UCSD-AML1 (cell line): ENCODE data around the gene ITGB1BP1.

Source experiments
- DNase-seq: peaks from one replicate; lab custom pipeline; 2025; ENCODE audit not compliant: unreplicated experiment; lab: John Stamatoyannopoulos, UW

Gene ITGB1BP1

DNA sequence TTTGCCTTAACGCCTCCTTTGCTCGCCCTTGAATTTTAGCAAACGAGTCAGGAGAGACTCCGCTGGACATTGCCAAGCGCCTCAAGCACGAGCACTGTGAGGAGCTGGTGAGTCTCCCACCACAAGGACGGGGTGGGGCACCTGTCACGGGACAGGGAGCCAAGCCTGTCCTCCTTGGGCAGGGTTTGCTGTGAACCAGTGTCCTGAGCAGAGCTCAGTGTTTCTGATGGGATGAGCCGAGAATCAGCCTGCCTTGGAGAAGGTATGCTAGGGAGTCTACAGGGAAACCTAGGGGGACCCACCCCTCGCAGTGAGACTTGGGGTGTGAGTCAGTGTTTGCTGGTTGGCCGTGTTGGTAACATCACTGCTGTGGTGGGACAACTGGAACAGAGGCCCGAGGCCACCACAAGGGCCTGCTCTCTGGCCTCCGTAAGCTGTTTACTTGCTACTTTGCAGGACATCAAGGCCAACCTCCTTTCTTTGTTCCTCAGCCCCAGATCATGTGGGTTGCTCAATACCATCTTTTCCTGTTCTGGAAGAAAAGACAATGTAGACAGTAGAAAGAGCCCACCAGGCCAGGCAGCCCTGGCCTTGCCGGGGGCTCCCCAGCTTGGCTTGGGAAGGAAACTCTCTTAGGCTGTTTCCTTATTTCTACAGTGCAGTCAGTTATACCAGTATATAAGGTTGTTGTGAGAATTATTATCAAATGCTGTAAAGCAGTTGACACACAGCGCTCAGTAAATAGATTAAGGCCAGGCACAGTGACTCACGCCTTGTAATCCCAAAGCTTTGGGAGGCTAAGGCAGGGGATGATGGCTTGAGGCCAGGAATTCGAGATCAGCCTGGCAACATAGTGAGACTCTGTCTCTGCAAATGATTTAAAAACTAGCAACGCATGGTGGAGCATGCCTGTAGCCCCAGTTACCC, 42.4 kb downstream of the ITGB1BP1 start:
- no peak for DNase-seq

DNA sequence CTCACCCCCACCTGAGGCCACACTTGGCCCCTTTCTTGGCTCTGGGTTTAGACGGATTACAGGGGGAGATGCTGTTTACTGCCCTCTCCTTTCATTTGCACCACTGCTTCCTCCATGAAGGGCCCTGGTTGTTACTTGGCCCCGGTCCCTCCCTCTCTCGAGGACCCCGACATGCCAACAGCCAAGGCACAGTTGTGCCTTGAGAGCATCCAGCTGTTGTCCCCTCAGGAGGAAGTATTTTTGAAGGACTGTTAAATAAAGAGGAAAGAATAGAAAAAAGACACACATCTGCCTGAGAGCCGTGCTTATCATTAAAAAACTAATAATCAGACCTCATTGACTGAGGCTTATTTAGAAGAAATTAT, 44.0 kb downstream of the ITGB1BP1 start:
- DNase-seq = no peak

DNA sequence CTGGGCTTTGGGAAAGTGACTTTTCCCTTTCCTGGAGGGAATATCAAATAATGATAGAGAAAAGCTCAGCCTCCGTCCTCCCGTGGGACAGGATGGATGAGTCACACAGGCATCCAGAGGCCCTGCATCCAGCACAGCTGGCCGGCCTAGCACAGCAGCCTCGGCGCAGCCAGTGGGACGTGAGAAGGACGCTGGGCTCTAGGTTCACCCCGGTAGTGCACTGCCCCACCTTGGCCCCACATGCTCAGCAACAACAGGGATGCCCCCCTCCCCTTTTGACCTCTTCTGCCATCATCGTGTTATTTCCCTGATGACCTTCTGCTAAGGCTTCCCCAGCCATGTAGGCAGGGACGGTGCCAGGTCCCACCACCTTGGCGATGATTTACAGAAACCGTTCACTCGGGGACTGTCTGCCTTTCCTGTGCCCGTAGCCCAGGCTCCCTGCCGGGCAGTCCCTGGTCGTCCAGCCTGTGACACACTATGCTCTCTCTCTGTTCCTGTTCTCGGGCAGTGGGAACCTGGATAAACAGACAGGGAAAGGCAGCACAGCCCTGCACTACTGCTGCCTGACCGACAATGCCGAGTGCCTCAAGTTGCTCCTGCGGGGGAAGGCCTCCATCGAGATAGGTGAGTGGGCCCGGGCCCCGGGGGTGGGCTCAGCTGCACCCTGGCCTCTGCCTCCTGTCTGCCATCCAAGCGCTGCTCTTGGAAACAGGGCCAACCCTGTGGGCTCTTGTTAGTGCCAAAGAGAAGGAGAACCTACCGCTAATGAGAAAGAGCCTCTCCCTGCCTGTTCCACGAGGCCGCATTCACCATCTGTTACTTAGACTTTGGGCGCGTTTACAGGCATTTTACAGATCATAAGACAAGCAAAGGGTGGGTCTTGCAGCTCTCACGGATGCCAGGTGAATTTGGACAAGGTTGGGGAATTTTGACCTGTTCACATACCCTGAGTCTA, 44.6 kb downstream of the ITGB1BP1 start:
- no peak for DNase-seq

DNA sequence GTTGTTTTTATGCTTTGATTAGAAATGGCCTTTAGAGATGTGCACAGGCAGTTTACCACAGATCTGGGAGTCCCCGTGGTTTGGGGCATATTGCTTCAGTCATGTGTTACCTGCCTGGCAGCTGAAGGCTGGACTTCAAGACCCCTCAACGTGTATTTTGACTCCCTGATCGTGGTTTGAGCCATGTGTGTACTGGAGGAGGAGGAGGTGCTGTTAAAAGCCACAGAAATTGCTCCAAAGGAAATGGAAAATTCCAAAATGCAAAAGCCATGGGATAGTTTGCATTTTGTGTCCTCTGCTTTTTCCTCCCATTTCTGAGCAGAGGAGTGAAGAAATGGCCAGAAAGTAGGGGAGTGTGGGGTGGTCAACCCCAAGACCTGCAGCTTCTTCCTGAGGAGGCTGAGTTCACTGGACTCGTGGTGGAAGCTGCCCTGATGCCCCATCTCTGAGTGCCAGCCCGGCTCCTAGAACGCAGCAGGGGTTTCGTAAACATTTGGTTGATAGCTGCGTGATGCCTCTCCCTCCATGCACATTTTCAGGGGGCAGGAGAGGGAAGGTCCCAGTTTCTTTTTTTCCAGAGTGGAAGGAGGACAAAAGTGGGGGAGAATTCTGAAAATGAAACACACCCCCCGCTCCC, 45.7 kb downstream of the ITGB1BP1 start:
- no peak for DNase-seq

DNA sequence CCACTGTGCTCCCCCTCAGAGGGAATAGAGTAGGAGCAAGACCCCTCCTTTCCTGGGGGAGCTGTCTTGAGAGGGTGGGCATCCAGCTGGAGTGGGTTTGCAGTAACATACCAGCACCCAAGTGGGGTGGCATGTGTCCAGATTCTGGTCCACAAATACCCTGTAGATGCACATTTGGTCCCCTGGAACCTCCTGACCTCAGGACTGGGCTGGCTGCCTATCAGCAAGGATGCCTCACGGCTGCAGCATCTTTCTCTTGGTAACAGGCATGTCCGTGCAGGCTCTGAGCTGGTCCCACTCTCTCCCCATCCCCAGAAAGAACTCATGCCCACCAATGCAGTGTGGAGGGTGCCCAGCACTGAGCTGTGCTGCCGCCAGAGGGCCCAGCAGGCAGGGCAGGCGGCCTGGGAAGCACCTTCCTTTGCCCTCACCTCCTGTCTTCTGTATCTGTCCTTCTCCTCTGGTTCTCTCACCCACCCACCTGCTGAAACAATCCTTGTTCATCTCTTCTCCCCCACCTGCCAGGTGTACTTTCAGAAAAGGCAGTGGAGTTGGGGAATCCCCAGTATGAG, 47.4 kb downstream of the ITGB1BP1 start:
- no peak for DNase-seq

DNA sequence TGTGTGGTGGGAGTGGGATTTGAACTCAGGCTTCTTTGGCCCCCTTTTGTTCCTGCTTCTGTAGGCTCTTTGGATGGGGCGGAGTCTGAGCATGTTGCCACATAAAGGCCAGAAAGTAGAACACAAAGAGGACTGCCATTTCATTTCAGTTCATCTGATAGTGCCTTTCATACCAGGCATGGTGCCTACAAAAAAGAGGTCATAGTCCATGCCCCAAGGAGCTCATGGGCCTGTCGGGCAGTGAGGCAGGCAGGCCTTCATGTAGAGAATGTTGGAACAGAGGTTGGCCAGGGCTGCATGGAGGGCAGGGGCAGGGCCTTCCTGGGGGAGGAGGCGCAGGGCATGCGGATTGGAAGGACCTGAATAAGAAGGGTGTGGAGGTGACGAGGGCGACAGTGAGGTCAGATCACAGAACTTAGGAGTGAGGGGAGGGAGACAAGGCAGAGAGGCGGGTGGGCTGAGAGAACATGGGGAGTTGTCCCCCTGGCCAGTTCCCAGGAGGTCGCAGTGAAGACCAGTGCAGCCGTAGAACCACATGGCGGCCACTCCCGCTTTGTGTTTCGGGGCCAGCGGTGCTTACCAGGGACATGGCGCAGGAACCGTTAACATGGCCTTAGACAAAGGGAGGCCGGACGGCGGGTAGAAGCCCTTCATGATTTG, 49.1 kb downstream of the ITGB1BP1 start:
- no peak for DNase-seq

DNA sequence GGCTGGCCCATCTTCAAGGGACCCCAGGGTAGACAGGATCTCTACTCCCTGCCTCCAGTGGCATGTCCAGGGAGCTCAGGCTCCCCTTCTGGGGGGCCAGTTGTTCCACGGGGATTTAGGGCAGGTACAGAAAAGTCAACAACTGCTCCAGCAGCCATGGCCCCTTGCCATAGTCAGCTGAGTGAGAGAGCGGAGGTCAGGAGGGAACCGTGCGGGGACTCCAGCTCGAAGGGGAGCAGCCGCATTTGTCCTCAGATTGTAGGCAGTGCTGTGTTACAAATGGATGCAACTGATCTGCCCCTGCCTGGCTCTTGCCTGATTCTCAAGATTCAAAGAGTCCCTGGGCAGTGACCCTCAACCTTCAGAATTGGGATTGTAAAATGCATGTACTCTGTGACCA, 49.9 kb downstream of the ITGB1BP1 start:
- DNase-seq = no peak

DNA sequence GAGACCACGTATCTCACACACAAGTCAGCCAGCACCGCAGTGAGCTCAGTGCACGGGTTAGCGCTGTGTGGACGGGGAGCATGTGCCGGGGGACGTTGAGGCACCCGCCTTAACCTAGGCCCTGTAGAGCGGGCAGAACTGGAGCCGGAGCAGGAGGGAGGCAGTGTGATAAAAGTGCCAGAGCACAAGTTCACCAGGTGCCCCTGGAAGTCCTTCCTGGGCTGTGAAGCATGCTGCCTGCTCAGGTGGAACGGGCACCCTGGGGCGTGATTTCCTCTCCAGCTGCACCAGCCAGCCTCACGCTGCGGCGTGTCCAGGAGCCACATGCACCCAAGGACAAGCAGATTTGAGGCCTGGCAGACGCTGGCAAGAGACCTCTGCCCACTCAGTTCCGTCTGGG, 50.3 kb downstream of the ITGB1BP1 start:
- DNase-seq = no peak

DNA sequence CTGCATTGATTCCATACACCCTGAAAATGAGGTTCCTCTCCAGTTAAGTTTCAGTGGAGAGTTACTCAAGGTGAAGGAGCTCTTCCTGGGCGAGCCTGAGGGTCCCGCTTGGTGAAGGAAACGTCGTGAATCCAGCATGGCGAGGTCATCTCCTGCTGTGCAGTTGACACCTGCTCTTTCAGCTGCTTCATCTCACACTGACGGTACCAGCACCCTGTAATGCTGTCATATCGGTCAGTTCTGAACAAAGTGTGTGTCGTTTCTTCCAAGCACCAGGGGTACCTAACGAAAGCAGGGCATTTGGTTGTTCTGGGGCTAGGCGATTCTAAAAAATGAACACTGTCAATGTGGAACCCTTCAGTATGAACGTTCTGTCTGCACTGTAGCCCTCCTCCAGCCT, 52.6 kb downstream of the ITGB1BP1 start:
- DNase-seq = no peak

DNA sequence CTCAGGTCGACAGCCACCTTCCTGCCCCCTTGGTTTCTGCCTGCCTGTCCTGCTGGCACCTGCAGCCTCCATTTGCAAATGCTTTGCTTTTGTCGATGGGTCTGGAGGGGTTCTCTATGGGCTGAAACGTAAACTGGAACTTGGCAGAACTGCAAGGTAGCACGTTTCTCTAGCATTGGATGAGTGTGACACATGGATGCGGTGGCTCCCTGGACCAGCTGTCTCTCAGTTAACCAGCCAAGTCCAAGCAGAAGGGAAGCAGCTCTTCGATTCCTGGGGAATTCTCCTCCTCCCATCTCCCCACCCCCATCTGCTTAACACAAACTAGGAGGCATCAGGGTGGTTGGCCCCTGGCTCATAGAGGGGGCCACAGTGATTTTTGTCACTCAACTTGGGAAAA, 57.3 kb downstream of the ITGB1BP1 start:
- no peak for DNase-seq

DNA sequence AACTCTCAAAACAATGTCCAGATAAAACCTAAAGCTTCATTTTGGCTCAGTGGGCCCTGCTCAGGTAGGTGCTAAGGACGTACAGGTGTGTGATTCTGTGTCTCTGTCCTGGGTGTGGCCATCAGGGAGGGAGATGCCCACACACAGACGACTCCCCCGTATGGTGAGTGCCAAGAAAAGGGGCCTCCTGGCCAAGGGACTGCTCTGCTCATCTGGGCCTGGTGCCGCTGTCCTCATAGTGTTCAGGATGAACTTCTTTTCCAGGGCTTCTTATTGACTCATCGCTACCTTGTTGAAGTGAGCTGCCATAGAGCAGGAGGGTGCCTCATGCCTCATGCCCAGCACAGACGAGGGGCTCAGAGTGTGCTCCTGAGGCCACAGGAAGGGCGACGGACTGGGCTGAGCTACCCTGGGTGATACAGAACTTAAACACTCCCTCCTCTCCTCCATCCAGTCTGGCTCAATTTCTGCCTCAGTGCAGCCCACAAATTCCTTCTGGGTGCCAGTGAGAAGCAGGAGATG, 57.8 kb downstream of the ITGB1BP1 start:
- no peak for DNase-seq

DNA sequence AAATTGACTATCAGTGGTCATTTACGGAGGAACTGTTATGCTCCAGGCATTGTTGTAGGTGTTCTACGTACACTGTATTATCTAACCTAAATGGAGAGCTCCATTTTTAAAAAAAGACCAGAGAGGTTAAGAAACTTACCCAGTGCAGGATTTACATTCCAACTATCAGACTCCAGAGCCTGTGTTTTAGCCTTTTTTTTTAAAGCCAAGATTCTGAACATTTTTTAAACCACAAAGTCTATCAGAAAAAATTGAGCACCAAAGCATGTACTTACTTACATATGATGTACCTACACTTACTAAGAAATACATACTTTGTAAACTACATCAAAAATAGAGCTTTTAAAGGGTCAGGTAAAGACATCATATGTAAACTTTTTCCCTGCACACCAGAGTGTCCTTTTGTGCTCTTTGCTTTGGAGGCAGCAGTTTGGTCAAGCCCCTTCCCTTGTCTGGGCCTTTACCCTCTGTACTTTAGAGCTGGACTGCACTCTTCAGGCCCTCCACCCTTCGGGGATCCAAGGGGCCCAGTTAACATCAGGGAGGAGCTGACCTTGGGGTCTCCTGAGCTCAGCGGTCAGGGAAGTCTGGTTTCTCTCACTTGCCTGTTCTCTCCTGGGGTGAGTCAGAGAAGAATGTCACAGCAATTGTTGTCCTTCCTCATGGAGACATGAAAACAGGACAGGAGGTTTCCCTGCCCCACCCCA, 58.4 kb downstream of the ITGB1BP1 start:
- no peak for DNase-seq

DNA sequence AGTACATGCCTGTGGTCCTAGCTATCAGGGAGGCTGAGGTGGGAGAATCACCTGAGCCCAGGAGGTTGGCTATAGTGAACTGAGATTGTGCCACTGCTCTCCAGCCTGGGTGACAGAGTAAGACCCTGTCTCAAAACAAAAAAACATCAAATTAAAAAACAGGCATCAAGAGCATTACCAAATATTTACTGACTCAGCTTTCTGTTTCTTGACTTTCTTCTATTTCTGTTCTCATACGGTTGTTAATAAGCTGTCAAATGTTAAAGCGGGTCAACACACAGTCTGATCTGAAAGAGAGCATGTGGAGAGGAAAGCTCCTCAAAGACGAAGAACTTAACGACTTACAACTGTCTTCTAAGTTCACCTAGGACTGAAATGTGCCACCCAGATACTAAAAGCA, 59.0 kb downstream of the ITGB1BP1 start:
- DNase-seq = no peak

DNA sequence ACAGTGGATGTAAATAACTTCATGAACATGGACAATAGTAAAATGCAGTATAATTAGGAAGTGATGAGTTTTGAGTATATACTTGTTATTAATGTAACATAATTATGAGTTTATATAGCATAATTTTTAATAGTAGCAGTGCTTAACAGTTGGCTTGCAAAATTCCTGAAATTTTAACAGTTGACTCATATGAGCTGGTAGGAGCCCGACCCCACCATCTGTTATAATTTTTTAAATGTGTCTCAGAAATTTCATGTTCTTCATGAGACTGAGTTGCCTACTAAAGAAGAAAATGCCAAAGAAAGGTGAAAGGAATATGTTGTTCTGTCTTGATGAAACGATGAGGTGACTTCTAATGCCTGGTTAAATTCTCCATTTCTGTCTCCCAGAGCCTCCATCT, 62.6 kb downstream of the ITGB1BP1 start:
- DNase-seq = no peak

DNA sequence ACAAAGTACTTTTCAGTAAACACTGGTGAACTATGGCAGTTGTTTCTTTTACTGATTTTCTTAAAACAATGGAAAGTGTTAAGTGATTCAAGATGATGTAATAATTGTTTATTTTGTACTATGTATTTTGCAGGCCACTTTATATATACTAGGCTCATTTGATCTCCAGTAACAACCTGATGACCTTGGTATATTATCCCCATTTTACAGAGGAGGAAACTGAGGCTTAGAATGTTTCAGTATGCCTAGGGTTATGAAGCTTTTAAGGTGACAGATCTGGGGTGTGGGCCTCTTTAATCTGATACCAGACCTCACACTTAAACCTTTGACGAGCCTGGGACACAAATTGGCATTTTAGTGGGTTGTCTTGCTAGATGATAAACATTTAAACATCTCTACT, 63.2 kb downstream of the ITGB1BP1 start:
- DNase-seq = no peak

DNA sequence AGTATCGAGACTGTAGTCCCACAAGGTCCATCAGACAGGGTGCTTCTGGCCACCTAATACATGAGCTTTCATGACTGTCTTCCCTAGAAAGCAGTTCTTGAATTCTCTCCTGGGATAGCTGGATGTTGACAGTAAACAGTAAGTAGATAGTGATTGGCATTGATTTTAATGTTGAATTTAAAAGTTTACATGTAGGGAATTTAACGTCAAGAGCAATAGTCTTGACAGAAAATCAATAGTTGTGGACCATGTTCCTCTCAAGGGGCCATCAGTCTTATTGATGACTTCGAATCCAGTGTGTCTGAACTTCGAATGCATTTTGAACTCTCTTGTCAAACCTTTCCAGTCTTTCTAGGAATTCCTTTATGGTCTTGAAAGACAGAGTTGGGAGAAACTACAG, 63.9 kb downstream of the ITGB1BP1 start:
- no peak for DNase-seq

DNA sequence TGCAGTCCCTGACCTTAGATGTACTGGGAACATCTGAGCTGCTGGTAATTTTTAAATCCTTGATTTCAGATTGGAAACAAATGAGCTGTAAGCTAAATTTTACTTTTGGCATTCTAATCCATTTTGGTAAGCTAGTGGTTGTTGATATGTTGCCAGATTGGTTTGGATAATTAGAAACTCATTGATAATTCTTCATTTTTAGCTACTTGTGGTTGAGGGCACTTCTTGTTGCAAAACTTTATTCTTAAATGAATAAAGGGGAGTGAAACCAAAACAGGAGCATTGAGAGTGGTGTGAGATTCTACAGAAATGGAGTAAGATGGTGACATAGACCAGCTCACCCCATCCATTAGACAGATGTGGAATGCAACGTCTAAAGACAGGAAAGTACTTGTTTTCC, 64.5 kb downstream of the ITGB1BP1 start:
- no peak for DNase-seq

DNA sequence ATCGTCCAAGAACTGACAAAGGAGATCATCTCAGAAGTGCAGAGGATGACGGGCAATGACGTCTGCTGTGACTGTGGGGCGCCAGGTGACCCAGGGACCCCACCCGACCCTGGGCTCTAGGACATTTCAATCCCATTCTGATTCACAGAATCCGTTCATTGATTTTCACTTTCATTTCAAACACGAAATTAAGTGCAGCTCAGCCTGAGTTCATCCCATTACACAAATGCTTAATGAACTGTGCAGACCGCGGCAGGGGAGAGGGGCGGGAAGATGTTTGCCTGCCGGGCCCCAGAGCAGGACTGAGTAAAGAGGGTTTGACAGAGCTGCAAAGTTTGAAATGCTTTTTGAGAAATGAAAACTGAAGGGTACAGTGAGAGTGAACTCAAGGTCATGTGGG, 67.1 kb downstream of the ITGB1BP1 start:
- no peak for DNase-seq

DNA sequence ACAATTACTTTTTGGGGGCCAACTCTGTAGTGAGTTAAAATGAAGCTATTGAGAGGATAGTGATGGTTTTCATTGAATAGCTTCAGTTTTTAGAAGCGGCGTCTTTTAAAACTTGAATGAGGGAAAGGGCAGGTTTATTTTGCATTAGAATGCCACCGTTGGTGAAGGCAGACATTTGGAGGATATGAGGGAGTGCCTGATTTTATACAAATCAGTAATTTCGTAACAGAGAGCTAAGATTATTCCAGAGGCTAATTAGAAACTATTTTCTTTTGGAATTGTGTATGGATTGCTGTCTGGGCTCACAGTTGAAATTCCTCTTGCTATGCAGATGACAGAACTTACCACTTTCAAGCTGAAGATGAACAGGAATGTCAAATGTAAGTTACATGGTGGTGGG, 67.6 kb downstream of the ITGB1BP1 start:
- DNase-seq = no peak

DNA sequence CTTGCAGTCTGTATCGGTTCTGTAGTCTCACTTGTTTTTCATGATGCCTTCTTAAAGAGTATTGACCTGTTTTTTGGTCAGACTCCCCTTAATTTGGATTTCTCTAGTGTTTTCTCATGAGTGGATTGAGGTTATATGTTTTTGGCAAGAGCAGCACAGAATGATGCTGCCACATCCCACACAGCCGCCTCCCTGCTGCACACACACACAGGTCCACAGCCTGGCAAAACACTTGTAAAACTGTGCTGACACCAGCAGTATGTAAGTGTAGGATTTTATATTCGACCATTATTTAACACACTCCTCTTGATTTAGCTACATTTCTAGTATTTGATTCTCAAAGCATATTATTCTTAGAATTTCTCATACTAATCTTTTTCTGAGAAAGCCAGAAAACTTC, 68.1 kb downstream of the ITGB1BP1 start:
- DNase-seq = no peak
